ENCODE results near the gene PRPSAP1.

DNA sequence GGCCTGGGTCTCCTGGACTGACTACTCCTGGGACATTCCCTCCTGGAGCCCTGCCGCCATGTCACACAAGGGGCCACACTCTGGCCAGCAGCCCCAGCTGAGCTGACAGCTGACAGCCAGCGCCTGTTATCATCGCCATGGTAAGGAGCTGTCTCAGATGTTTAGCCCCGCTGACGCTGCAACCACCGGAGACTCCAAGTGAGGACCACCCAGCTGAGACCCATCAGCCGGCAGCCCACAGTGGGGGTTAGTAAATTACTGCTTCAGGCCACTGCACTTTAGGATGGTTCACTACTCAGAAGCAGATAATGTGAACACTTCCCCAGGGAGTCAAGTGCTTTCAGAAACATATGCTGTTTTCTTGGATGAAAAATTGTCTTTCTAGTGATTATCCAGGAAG, 16.1 kb upstream of the PRPSAP1 start:
- TF ChIP-seq GATA2 (IDR thresholded peaks at IDR 0.05; ENCODE audit: low read depth, low read length) (no peak), GATA3 (IDR thresholded peaks at IDR 0.05; ENCODE audit: low read depth, low read length) (no peak)
